ENCODE data around the gene ARHGAP25.

ARHGAP25 gene

DNA sequence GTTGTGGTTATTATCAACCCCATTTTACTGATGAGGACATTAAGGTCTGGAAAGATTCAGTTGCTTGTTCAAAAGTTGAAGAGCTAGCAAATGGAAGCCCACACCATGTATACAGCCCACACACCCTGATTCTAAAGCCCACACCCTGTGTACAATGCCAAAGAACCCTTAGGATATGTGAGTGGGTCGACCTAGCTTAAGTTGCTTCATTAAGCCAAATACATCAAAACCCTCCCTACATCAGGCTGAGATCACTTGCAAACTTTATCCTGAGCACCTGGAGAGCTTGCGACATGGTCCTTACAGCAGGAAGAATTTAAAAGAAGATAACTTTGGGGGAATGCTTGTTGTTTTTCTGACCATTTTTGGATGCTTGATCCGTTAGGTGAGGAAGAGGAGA lies 435 bp upstream of the ARHGAP25 start:
- Histone ChIP-seq H2BK15ac (ENCODE audit: low read depth, poor library complexity, severe bottlenecking) (no peak overlapping the region), H3K4me3 (ENCODE audit: insufficient read depth in 1 of 2, low read depth in 1 of 2, low read length in 2 of 2) (no peak overlapping the region), H3K27ac (ENCODE audit: low read length, poor library complexity, severe bottlenecking) (no peak overlapping the region), H3K23ac (ENCODE audit: low read length in 2 of 2) (no peak overlapping the region), H3K27me3 (ENCODE audit: control insufficient read depth in 1 of 2, insufficient read depth in 1 of 2, low read length in 2 of 2) (peaks cover 7 to 14% of the 10 kb centered on the region in 2 experiments), H3K14ac (ENCODE audit: low read length in 2 of 2) (no peak overlapping the region), H3K9me3 (ENCODE audit: control insufficient read depth, low read length) (no peaks in the 10 kb centered on the region), H2BK12ac (ENCODE audit: low read length in 2 of 2) (no peak overlapping the region), H3K4me1 (ENCODE audit: control insufficient read depth, insufficient read depth, low read depth, low read length) (no peaks in the 10 kb centered on the region), H2AK5ac (ENCODE audit: low read length, severe bottlenecking) (no peak overlapping the region), H3K4me2 (ENCODE audit: low read length, poor library complexity, severe bottlenecking) (no peak overlapping the region), H2AFZ (ENCODE audit: low read depth, low read length) (no peak overlapping the region), H3K18ac (ENCODE audit: low read depth in 1 of 2, low read length in 2 of 2) (no peak overlapping the region), H2BK120ac (ENCODE audit: low read depth, low read length) (no peak overlapping the region), H2BK5ac (ENCODE audit: low read depth, low read length, poor library complexity, severe bottlenecking) (no peak overlapping the region), H3K36me3 (ENCODE audit: control insufficient read depth in 1 of 2, insufficient read depth in 2 of 2, low read depth in 1 of 2, low read length in 2 of 2) (no peaks in the 10 kb centered on the region), H4K91ac (ENCODE audit: low read length) (no peak overlapping the region), H3K9ac (ENCODE audit: low read length) (no peak overlapping the region), H3K79me1 (replicated peaks; ENCODE audit: low read length, poor library complexity, severe bottlenecking) (no peaks in the 10 kb centered on the region), H3K4ac (ENCODE audit: low read depth in 1 of 2, low read length in 2 of 2) (no peak overlapping the region), H4K8ac (ENCODE audit: low read length) (no peak overlapping the region)
- WGBS: 81% methylated on average over 2 of the region's 3 CpGs
- DNase-seq: no peak

DNA sequence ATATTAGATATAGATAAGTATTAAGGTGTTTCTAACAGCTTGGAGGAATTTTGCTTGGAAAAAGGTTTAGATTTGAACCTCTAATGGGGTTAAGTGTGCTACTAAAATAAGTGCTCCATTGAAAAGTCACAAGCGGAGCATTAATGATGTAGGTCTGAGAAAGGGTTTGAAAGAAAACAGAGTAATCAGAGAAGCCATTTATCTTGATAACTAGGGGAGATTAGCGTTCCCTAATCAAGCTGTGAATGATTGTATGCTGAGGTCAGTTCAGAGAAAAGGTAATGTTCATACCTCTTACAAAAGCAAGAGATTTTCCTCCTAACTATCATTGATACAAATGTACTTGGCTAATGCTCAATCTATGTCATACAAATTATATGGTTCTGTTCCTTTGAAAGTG lies 1.5 kb downstream of the ARHGAP25 start:
- H2BK12ac ChIP-seq (ENCODE audit: low read length in 2 of 2): no peak overlapping the region
- H3K4me1 ChIP-seq (ENCODE audit: control insufficient read depth, insufficient read depth, low read depth, low read length): no peaks in the 10 kb centered on the region
- H2AFZ ChIP-seq (ENCODE audit: low read depth, low read length): no peak overlapping the region
- H2BK5ac ChIP-seq (ENCODE audit: low read depth, low read length, poor library complexity, severe bottlenecking): no peak overlapping the region
- H2BK15ac ChIP-seq (ENCODE audit: low read depth, poor library complexity, severe bottlenecking): no peak overlapping the region
- H3K4me3 ChIP-seq (ENCODE audit: insufficient read depth in 1 of 2, low read depth in 1 of 2, low read length in 2 of 2): no peak overlapping the region
- no peak overlapping the region for H3K27ac ChIP-seq (ENCODE audit: low read length, poor library complexity, severe bottlenecking)
- WGBS: 75% methylated on average over 2 of the region's 2 CpGs
- no peak overlapping the region for H3K14ac ChIP-seq (ENCODE audit: low read length in 2 of 2)
- H3K27me3 ChIP-seq (ENCODE audit: control insufficient read depth in 1 of 2, insufficient read depth in 1 of 2, low read length in 2 of 2): peaks cover 7 to 14% of the 10 kb centered on the region in 2 experiments
- DNase-seq: no peak
- H4K8ac ChIP-seq (ENCODE audit: low read length): no peak overlapping the region
- no peak overlapping the region for H2BK120ac ChIP-seq (ENCODE audit: low read depth, low read length)
- H3K4me2 ChIP-seq (ENCODE audit: low read length, poor library complexity, severe bottlenecking): no peak overlapping the region
- no peak overlapping the region for H3K23ac ChIP-seq (ENCODE audit: low read length in 2 of 2)
- H3K9me3 ChIP-seq (ENCODE audit: control insufficient read depth, low read length): no peaks in the 10 kb centered on the region
- no peak overlapping the region for H3K9ac ChIP-seq (ENCODE audit: low read length)
- no peak overlapping the region for H4K91ac ChIP-seq (ENCODE audit: low read length)
- no peaks in the 10 kb centered on the region for H3K36me3 ChIP-seq (ENCODE audit: control insufficient read depth in 1 of 2, insufficient read depth in 2 of 2, low read depth in 1 of 2, low read length in 2 of 2)
- no peak overlapping the region for H3K4ac ChIP-seq (ENCODE audit: low read depth in 1 of 2, low read length in 2 of 2)
- no peak overlapping the region for H2AK5ac ChIP-seq (ENCODE audit: low read length, severe bottlenecking)
- no peak overlapping the region for H3K18ac ChIP-seq (ENCODE audit: low read depth in 1 of 2, low read length in 2 of 2)
- H3K79me1 ChIP-seq (replicated peaks; ENCODE audit: low read length, poor library complexity, severe bottlenecking): no peaks in the 10 kb centered on the region

GRCh38 chr2:68737711-68738110 lies 3.1 kb downstream of the ARHGAP25 start:
- H2BK12ac ChIP-seq (ENCODE audit: low read length in 2 of 2): peak overlapping the region in 1 of 2 experiments; percentile 50
- H2AK5ac ChIP-seq (ENCODE audit: low read length, severe bottlenecking): no peak overlapping the region
- H3K4me3 ChIP-seq (ENCODE audit: insufficient read depth in 1 of 2, low read depth in 1 of 2, low read length in 2 of 2): peak overlapping the region in 1 of 2 experiments; percentile 36
- no peak overlapping the region for H3K27ac ChIP-seq (ENCODE audit: low read length, poor library complexity, severe bottlenecking)
- H2BK5ac ChIP-seq (ENCODE audit: low read depth, low read length, poor library complexity, severe bottlenecking): no peak overlapping the region
- no peak overlapping the region for H2BK120ac ChIP-seq (ENCODE audit: low read depth, low read length)
- no peaks in the 10 kb centered on the region for H3K9me3 ChIP-seq (ENCODE audit: control insufficient read depth, low read length)
- H3K23ac ChIP-seq (ENCODE audit: low read length in 2 of 2): no peak overlapping the region
- no peak overlapping the region for H3K9ac ChIP-seq (ENCODE audit: low read length)
- H3K18ac ChIP-seq (ENCODE audit: low read depth in 1 of 2, low read length in 2 of 2): peak overlapping the region in 1 of 2 experiments; percentile 38
- H3K14ac ChIP-seq (ENCODE audit: low read length in 2 of 2): no peak overlapping the region
- DNase-seq: peak; percentile 47
- no peaks in the 10 kb centered on the region for H3K79me1 ChIP-seq (replicated peaks; ENCODE audit: low read length, poor library complexity, severe bottlenecking)
- no peak overlapping the region for H3K4me2 ChIP-seq (ENCODE audit: low read length, poor library complexity, severe bottlenecking)
- peak overlapping the region; percentile 37 for H4K8ac ChIP-seq (ENCODE audit: low read length)
- no peak overlapping the region for H2AFZ ChIP-seq (ENCODE audit: low read depth, low read length)
- H2BK15ac ChIP-seq (ENCODE audit: low read depth, poor library complexity, severe bottlenecking): no peak overlapping the region
- H3K27me3 ChIP-seq (ENCODE audit: control insufficient read depth in 1 of 2, insufficient read depth in 1 of 2, low read length in 2 of 2): peaks cover 7 to 14% of the 10 kb centered on the region in 2 experiments
- no peak overlapping the region for H3K4ac ChIP-seq (ENCODE audit: low read depth in 1 of 2, low read length in 2 of 2)
- H3K4me1 ChIP-seq (ENCODE audit: control insufficient read depth, insufficient read depth, low read depth, low read length): no peaks in the 10 kb centered on the region
- H4K91ac ChIP-seq (ENCODE audit: low read length): no peak overlapping the region
- H3K36me3 ChIP-seq (ENCODE audit: control insufficient read depth in 1 of 2, insufficient read depth in 2 of 2, low read depth in 1 of 2, low read length in 2 of 2): no peaks in the 10 kb centered on the region
- WGBS: 100% methylated on average over 1 of the region's 1 CpG

GRCh38 chr2:68738906-68739594 lies 4.4 kb downstream of the ARHGAP25 start:
- Histone ChIP-seq H2BK15ac (ENCODE audit: low read depth, poor library complexity, severe bottlenecking) (no peak overlapping the region), H3K27ac (ENCODE audit: low read length, poor library complexity, severe bottlenecking) (no peak overlapping the region), H2BK5ac (ENCODE audit: low read depth, low read length, poor library complexity, severe bottlenecking) (no peak overlapping the region), H3K4me2 (ENCODE audit: low read length, poor library complexity, severe bottlenecking) (no peak overlapping the region), H2BK120ac (ENCODE audit: low read depth, low read length) (peak overlapping the region; percentile 15), H3K27me3 (ENCODE audit: control insufficient read depth in 1 of 2, insufficient read depth in 1 of 2, low read length in 2 of 2) (peaks cover 4 to 12% of the 10 kb centered on the region in 2 experiments), H2BK12ac (ENCODE audit: low read length in 2 of 2) (peak overlapping the region; percentile 80 to 96), H4K8ac (ENCODE audit: low read length) (peak overlapping the region; percentile 12), H4K91ac (ENCODE audit: low read length) (peak overlapping the region; percentile 31), H3K4ac (ENCODE audit: low read depth in 1 of 2, low read length in 2 of 2) (peak overlapping the region in 1 of 2 experiments; percentile 21), H3K4me1 (ENCODE audit: control insufficient read depth, insufficient read depth, low read depth, low read length) (no peaks in the 10 kb centered on the region), H3K9ac (ENCODE audit: low read length) (no peak overlapping the region), H2AK5ac (ENCODE audit: low read length, severe bottlenecking) (no peak overlapping the region), H3K18ac (ENCODE audit: low read depth in 1 of 2, low read length in 2 of 2) (peak overlapping the region; percentile 48 to 61), H3K4me3 (ENCODE audit: insufficient read depth in 1 of 2, low read depth in 1 of 2, low read length in 2 of 2) (no peak overlapping the region), H3K23ac (ENCODE audit: low read length in 2 of 2) (no peak overlapping the region), H3K9me3 (ENCODE audit: control insufficient read depth, low read length) (no peaks in the 10 kb centered on the region), H3K79me1 (replicated peaks; ENCODE audit: low read length, poor library complexity, severe bottlenecking) (no peaks in the 10 kb centered on the region), H3K14ac (ENCODE audit: low read length in 2 of 2) (no peak overlapping the region), H2AFZ (ENCODE audit: low read depth, low read length) (no peak overlapping the region), H3K36me3 (ENCODE audit: control insufficient read depth in 1 of 2, insufficient read depth in 2 of 2, low read depth in 1 of 2, low read length in 2 of 2) (no peaks in the 10 kb centered on the region)
- 90% methylated on average over 3 of the region's 3 CpGs for WGBS
- DNase-seq: no peak
